ENCODE results near the gene GUCA2A. TPM values are rescaled to one million over a fixed set of nuclear protein-coding genes. Genes with fewer than 3 reads are reported as not detected.

GUCA2A gene
- total and polyA plus RNA-seq, 2 of the 8 experiments (the other 6 are each of a cell fraction or from before 2014, with no cell fraction given) = not detected

GRCh38 chr1:42186152-42186551 lies 21.6 kb upstream of the GUCA2A start (continued):
- TF ChIP-seq, protein P1, sequence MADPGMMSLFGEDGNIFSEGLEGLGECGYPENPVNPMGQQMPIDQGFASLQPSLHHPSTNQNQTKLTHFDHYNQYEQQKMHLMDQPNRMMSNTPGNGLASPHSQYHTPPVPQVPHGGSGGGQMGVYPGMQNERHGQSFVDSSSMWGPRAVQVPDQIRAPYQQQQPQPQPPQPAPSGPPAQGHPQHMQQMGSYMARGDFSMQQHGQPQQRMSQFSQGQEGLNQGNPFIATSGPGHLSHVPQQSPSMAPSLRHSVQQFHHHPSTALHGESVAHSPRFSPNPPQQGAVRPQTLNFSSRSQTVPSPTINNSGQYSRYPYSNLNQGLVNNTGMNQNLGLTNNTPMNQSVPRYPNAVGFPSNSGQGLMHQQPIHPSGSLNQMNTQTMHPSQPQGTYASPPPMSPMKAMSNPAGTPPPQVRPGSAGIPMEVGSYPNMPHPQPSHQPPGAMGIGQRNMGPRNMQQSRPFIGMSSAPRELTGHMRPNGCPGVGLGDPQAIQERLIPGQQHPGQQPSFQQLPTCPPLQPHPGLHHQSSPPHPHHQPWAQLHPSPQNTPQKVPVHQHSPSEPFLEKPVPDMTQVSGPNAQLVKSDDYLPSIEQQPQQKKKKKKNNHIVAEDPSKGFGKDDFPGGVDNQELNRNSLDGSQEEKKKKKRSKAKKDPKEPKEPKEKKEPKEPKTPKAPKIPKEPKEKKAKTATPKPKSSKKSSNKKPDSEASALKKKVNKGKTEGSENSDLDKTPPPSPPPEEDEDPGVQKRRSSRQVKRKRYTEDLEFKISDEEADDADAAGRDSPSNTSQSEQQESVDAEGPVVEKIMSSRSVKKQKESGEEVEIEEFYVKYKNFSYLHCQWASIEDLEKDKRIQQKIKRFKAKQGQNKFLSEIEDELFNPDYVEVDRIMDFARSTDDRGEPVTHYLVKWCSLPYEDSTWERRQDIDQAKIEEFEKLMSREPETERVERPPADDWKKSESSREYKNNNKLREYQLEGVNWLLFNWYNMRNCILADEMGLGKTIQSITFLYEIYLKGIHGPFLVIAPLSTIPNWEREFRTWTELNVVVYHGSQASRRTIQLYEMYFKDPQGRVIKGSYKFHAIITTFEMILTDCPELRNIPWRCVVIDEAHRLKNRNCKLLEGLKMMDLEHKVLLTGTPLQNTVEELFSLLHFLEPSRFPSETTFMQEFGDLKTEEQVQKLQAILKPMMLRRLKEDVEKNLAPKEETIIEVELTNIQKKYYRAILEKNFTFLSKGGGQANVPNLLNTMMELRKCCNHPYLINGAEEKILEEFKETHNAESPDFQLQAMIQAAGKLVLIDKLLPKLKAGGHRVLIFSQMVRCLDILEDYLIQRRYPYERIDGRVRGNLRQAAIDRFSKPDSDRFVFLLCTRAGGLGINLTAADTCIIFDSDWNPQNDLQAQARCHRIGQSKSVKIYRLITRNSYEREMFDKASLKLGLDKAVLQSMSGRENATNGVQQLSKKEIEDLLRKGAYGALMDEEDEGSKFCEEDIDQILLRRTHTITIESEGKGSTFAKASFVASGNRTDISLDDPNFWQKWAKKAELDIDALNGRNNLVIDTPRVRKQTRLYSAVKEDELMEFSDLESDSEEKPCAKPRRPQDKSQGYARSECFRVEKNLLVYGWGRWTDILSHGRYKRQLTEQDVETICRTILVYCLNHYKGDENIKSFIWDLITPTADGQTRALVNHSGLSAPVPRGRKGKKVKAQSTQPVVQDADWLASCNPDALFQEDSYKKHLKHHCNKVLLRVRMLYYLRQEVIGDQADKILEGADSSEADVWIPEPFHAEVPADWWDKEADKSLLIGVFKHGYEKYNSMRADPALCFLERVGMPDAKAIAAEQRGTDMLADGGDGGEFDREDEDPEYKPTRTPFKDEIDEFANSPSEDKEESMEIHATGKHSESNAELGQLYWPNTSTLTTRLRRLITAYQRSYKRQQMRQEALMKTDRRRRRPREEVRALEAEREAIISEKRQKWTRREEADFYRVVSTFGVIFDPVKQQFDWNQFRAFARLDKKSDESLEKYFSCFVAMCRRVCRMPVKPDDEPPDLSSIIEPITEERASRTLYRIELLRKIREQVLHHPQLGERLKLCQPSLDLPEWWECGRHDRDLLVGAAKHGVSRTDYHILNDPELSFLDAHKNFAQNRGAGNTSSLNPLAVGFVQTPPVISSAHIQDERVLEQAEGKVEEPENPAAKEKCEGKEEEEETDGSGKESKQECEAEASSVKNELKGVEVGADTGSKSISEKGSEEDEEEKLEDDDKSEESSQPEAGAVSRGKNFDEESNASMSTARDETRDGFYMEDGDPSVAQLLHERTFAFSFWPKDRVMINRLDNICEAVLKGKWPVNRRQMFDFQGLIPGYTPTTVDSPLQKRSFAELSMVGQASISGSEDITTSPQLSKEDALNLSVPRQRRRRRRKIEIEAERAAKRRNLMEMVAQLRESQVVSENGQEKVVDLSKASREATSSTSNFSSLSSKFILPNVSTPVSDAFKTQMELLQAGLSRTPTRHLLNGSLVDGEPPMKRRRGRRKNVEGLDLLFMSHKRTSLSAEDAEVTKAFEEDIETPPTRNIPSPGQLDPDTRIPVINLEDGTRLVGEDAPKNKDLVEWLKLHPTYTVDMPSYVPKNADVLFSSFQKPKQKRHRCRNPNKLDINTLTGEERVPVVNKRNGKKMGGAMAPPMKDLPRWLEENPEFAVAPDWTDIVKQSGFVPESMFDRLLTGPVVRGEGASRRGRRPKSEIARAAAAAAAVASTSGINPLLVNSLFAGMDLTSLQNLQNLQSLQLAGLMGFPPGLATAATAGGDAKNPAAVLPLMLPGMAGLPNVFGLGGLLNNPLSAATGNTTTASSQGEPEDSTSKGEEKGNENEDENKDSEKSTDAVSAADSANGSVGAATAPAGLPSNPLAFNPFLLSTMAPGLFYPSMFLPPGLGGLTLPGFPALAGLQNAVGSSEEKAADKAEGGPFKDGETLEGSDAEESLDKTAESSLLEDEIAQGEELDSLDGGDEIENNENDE (IDR thresholded peaks at IDR 0.05; ENCODE audit: insufficient replicate concordance, low read length) = no peak
- TF ChIP-seq ATF2 (IDR thresholded peaks at IDR 0.05; ENCODE audit: low read length) (no peak), RBBP5 (IDR thresholded peaks at IDR 0.05; ENCODE audit: borderline replicate concordance, low read depth, low read length) (no peak), KDM1A (IDR thresholded peaks at IDR 0.05; ENCODE audit: borderline replicate concordance, low read length) (no peak), MAFK (IDR thresholded peaks at IDR 0.05; ENCODE audit: low read depth, low read length) (no peak), TAF7 (optimal IDR thresholded peaks at IDR 0.05; ENCODE audit: borderline replicate concordance, low read depth, low read length) (no peak), CTBP2 (IDR thresholded peaks at IDR 0.05; ENCODE audit: borderline replicate concordance, insufficient read depth, insufficient read length, low read length) (no peak), ASH2L (IDR thresholded peaks at IDR 0.05; ENCODE audit: low read length) (no peak), BACH1 (IDR thresholded peaks at IDR 0.05; ENCODE audit: low read length) (no peak), RFX5 (IDR thresholded peaks at IDR 0.05; ENCODE audit: borderline replicate concordance, low read depth, low read length) (no peak)

All from H1 (cell line).